Measurements from ENCODE around the gene ZBTB42. TPM values are rescaled to one million over a fixed set of nuclear protein-coding genes. Genes with fewer than 3 reads are reported as not detected.

The ZBTB42 gene
- polyA plus RNA-seq, 1 donor (not counting 4 experiments of a cell fraction or from before 2014, with no cell fraction given): 0.50 TPM

DNA sequence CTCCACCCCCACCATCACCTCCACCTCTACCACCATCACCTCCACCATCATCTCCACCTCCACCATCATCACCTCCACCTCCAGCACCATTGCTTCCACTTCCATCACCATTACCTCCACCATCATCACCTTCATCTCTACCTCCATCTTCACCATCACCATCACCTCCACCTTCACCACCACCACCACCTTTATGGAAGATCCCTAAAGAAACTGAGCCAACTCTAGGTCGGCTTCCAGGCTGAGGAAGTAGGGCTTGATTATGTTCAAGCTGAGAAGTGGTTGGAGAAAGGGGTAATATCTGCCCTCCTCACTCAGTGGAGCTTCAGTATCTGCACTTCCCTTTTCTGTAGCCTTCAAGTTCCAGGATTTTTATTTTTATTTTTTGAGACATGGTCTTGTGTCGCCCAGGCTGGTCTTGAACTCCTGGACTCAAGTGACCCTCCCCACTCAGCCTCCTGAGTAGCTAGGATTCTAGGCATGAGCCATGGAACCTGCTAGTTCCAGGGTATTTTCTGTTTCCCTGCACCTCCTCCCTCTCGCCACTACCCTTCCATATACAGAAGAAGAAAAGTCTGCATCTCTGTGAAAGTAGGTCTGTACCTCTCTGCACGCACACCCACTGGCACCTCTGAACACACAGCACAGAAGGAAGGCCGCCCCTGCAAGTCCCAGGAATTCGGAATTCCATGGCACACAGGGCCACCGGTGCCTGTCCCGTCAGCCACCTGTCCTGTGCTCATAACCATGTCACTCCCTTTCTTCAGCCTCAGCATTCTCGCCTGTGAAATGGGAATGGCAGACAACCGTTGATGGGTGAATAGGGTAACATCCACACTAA is 5.9 kb downstream of the ZBTB42 start:
- no peaks in the 10 kb centered on the region for H4K20me1 ChIP-seq (ENCODE audit: control insufficient read depth, extremely low read depth, insufficient read depth, low read length)
- H3K9me3 ChIP-seq (ENCODE audit: control insufficient read depth, low read depth, low read length): no peaks in the 10 kb centered on the region
- H3K79me2 ChIP-seq (ENCODE audit: control insufficient read depth, insufficient read depth, low read length): no peaks in the 10 kb centered on the region
- H3K27me3 ChIP-seq (ENCODE audit: control insufficient read depth, extremely low read depth, insufficient read depth, low read length): peaks cover under 1% of the 10 kb centered on the region
- FAIRE-seq (no peak), DNase-seq (ENCODE audit: low read depth, low spot score) (no peak)
- TF ChIP-seq, protein P1, sequence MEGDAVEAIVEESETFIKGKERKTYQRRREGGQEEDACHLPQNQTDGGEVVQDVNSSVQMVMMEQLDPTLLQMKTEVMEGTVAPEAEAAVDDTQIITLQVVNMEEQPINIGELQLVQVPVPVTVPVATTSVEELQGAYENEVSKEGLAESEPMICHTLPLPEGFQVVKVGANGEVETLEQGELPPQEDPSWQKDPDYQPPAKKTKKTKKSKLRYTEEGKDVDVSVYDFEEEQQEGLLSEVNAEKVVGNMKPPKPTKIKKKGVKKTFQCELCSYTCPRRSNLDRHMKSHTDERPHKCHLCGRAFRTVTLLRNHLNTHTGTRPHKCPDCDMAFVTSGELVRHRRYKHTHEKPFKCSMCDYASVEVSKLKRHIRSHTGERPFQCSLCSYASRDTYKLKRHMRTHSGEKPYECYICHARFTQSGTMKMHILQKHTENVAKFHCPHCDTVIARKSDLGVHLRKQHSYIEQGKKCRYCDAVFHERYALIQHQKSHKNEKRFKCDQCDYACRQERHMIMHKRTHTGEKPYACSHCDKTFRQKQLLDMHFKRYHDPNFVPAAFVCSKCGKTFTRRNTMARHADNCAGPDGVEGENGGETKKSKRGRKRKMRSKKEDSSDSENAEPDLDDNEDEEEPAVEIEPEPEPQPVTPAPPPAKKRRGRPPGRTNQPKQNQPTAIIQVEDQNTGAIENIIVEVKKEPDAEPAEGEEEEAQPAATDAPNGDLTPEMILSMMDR (optimal IDR thresholded peaks at IDR 0.05 in 1 of 3, IDR thresholded peaks at IDR 0.05 in 1 of 3, conservative IDR thresholded peaks at IDR 0.05 in 1 of 3; ENCODE audit: extremely low read depth in 1 of 3, insufficient read depth in 2 of 3, low read length in 3 of 3): no peak
- no peak for TF ChIP-seq EZH2 (IDR thresholded peaks at IDR 0.05; ENCODE audit: low read length)
- no peaks in the 10 kb centered on the region for H3K36me3 ChIP-seq (ENCODE audit: control insufficient read depth in 2 of 2, extremely low read depth in 1 of 2, insufficient read depth in 2 of 2, low read length in 2 of 2)
- no peak overlapping the region for H2AFZ ChIP-seq (ENCODE audit: control insufficient read depth, low read length)
- no peaks in the 10 kb centered on the region for H3K9me1 ChIP-seq (ENCODE audit: control insufficient read depth, extremely low read depth, insufficient read depth, low read length)
- H3K4me2 ChIP-seq (ENCODE audit: control insufficient read depth, extremely low read depth, insufficient read depth, low read depth, low read length): no peak overlapping the region
- H3K27ac ChIP-seq (ENCODE audit: control insufficient read depth, insufficient read depth, low read length): no peak overlapping the region
- no peak overlapping the region for H3K4me3 ChIP-seq (ENCODE audit: control insufficient read depth in 2 of 3, extremely low read depth in 1 of 3, insufficient read depth in 2 of 3, low read depth in 1 of 3, low read length in 3 of 3)
- peaks cover 2% of the 10 kb centered on the region for H3K4me1 ChIP-seq (ENCODE audit: control insufficient read depth, extremely low read depth, insufficient read depth, low read length)
- dilution Hi-C loops (cut with MboI; ENCODE audit: extremely low pct_ligation_motif_present, low sequenced_read_pairs): no loop called here
- H3K9ac ChIP-seq (ENCODE audit: control insufficient read depth, extremely low read depth, insufficient read depth, low read length): no peak overlapping the region

DNA sequence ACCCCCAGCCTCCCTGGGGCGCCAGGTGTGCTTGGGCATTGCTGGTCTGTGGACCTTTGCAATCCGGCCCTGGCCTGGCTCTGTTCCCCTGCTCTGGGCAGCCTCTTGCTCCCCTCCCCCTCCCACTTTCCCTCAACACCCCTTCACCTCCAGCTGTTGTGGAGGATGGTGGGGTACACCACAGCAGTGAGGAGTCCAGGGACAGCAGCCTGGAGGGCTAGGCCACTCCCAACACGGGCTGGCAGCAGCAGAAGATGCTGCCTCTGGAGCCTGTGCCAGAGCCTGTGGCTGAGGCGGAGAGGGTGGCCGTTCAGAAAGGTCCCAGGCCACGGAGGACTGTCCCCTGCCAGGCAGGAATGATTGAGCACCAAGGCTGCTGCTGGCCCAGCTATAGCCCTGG is 7.6 kb downstream of the ZBTB42 start:
- Histone ChIP-seq H4K20me1 (ENCODE audit: control insufficient read depth, extremely low read depth, insufficient read depth, low read length) (no peaks in the 10 kb centered on the region), H3K4me1 (ENCODE audit: control insufficient read depth, extremely low read depth, insufficient read depth, low read length) (peaks cover 2% of the 10 kb centered on the region), H2AFZ (ENCODE audit: control insufficient read depth, low read length) (no peak overlapping the region), H3K79me2 (ENCODE audit: control insufficient read depth, insufficient read depth, low read length) (no peaks in the 10 kb centered on the region), H3K4me3 (ENCODE audit: control insufficient read depth in 2 of 3, extremely low read depth in 1 of 3, insufficient read depth in 2 of 3, low read depth in 1 of 3, low read length in 3 of 3) (no peak overlapping the region), H3K27ac (ENCODE audit: control insufficient read depth, insufficient read depth, low read length) (no peak overlapping the region), H3K36me3 (ENCODE audit: control insufficient read depth in 2 of 2, extremely low read depth in 1 of 2, insufficient read depth in 2 of 2, low read length in 2 of 2) (no peaks in the 10 kb centered on the region), H3K27me3 (ENCODE audit: control insufficient read depth, extremely low read depth, insufficient read depth, low read length) (no peaks in the 10 kb centered on the region), H3K9ac (ENCODE audit: control insufficient read depth, extremely low read depth, insufficient read depth, low read length) (no peak overlapping the region), H3K9me1 (ENCODE audit: control insufficient read depth, extremely low read depth, insufficient read depth, low read length) (no peaks in the 10 kb centered on the region), H3K9me3 (ENCODE audit: control insufficient read depth, low read depth, low read length) (no peaks in the 10 kb centered on the region), H3K4me2 (ENCODE audit: control insufficient read depth, extremely low read depth, insufficient read depth, low read depth, low read length) (no peak overlapping the region)
- no peak for FAIRE-seq
- TF ChIP-seq, protein P1 (optimal IDR thresholded peaks at IDR 0.05 in 1 of 3, IDR thresholded peaks at IDR 0.05 in 1 of 3, conservative IDR thresholded peaks at IDR 0.05 in 1 of 3; ENCODE audit: extremely low read depth in 1 of 3, insufficient read depth in 2 of 3, low read length in 3 of 3): no peak
- no peak for DNase-seq (ENCODE audit: low read depth, low spot score)
- dilution Hi-C loops (cut with MboI; ENCODE audit: extremely low pct_ligation_motif_present, low sequenced_read_pairs): no loop called here
